ENCODE results near the gene KCNJ5. TPM values are rescaled to one million over a fixed set of nuclear protein-coding genes. Genes with fewer than 3 reads are reported as not detected.

KCNJ5 gene
- total RNA-seq, 1 experiment from 2014 or later = not detected

GRCh38 chr11:128924510-128925249, 33.5 kb downstream of the KCNJ5 start:
- no peaks in the 10 kb centered on the region for H3K9me3 ChIP-seq
- H3K4me1 ChIP-seq = no peaks in the 10 kb centered on the region
- POLR2A ChIA-PET = no interaction called here
- H3K9me3 Mint-ChIP-seq (ENCODE audit: unreplicated experiment) = no peaks in the 10 kb centered on the region
- no peaks in the 10 kb centered on the region for H3K36me3 ChIP-seq (ENCODE audit: control insufficient read depth, insufficient read depth, low read length)
- CTCF ChIA-PET = interaction anchor here (0.9 to 1.4 kb wide), 2 partner anchors 24 to 31 kb away, joined by 4 to 5 read pairs; no protein-coding TSS in a partner anchor
- BruUV-seq (replicated peaks) = no TSS peak
- no peaks in the 10 kb centered on the region for H3K4me1 Mint-ChIP-seq (ENCODE audit: low read depth, unreplicated experiment)
- no peak overlapping the region for H3K4me3 ChIP-seq (ENCODE audit: low read depth, low read length)
- no peak overlapping the region for H3K27ac Mint-ChIP-seq (ENCODE audit: unreplicated experiment)
- peaks cover 32% of the 10 kb centered on the region for H3K27me3 Mint-ChIP-seq (ENCODE audit: insufficient read depth, unreplicated experiment)
- H3K27me3 ChIP-seq (replicated peaks; ENCODE audit: control insufficient read depth, insufficient read depth, low read length) = no peaks in the 10 kb centered on the region; the same call in 1 of the 2 replicates
- H3K4me3 Mint-ChIP-seq (ENCODE audit: unreplicated experiment) = no peak overlapping the region
- no peak for DNase-seq
- no peaks in the 10 kb centered on the region for H3K36me3 Mint-ChIP-seq (ENCODE audit: insufficient read depth, unreplicated experiment)
- intact Hi-C loops (cut with micrococcal nuclease; ENCODE audit: unreplicated experiment) = no loop called here
- no peak for TF ChIP-seq CTCF (IDR thresholded peaks at IDR 0.05; ENCODE audit: insufficient read depth in 1 of 2, low read depth in 1 of 2, low read length in 1 of 2, severe bottlenecking in 1 of 2, unreplicated experiment in 1 of 2)

- intact Hi-C loops (cut with micrococcal nuclease; ENCODE audit: unreplicated experiment) = no loop called here
- POLR2A ChIA-PET = no interaction called here
- no peak for TF ChIP-seq CTCF (IDR thresholded peaks at IDR 0.05; ENCODE audit: insufficient read depth in 1 of 2, low read depth in 1 of 2, low read length in 1 of 2, severe bottlenecking in 1 of 2, unreplicated experiment in 1 of 2)
- Histone ChIP-seq H3K36me3 (ENCODE audit: control insufficient read depth, insufficient read depth, low read length) (no peaks in the 10 kb centered on the region), H3K9me3 (no peaks in the 10 kb centered on the region), H3K4me1 (no peaks in the 10 kb centered on the region), H3K27me3 (replicated peaks; ENCODE audit: control insufficient read depth, insufficient read depth, low read length) (no peaks in the 10 kb centered on the region; the same call in 1 of the 2 replicates), H3K4me3 (ENCODE audit: low read depth, low read length) (no peak overlapping the region)
- no peaks in the 10 kb centered on the region for H3K36me3 Mint-ChIP-seq (ENCODE audit: insufficient read depth, unreplicated experiment)
- no peaks in the 10 kb centered on the region for H3K9me3 Mint-ChIP-seq (ENCODE audit: unreplicated experiment)
- no peak overlapping the region for H3K4me3 Mint-ChIP-seq (ENCODE audit: unreplicated experiment)
- BruUV-seq (replicated peaks) = no TSS peak
- no peak overlapping the region for H3K27ac Mint-ChIP-seq (ENCODE audit: unreplicated experiment)
- DNase-seq = no peak
- CTCF ChIA-PET = interaction anchor here (0.9 to 1.4 kb wide), 2 partner anchors 24 to 31 kb away, joined by 4 to 5 read pairs; no protein-coding TSS in a partner anchor
- no peaks in the 10 kb centered on the region for H3K4me1 Mint-ChIP-seq (ENCODE audit: low read depth, unreplicated experiment)
- peaks cover 32% of the 10 kb centered on the region for H3K27me3 Mint-ChIP-seq (ENCODE audit: insufficient read depth, unreplicated experiment)
Measured at GRCh38 chr11:128925250-128925600, 34.1 kb downstream of the KCNJ5 start.

GRCh38 chr11:128926000-128926399, 34.8 kb downstream of the KCNJ5 start:
- no peaks in the 10 kb centered on the region for H3K4me1 Mint-ChIP-seq (ENCODE audit: low read depth, unreplicated experiment)
- Histone ChIP-seq H3K9me3 (no peaks in the 10 kb centered on the region), H3K27me3 (replicated peaks; ENCODE audit: control insufficient read depth, insufficient read depth, low read length) (no peaks in the 10 kb centered on the region; the same call in 1 of the 2 replicates), H3K4me3 (ENCODE audit: low read depth, low read length) (no peak overlapping the region), H3K36me3 (ENCODE audit: control insufficient read depth, insufficient read depth, low read length) (no peaks in the 10 kb centered on the region), H3K4me1 (no peaks in the 10 kb centered on the region)
- H3K27ac Mint-ChIP-seq (ENCODE audit: unreplicated experiment) = no peak overlapping the region
- H3K27me3 Mint-ChIP-seq (ENCODE audit: insufficient read depth, unreplicated experiment) = peaks cover 25% of the 10 kb centered on the region
- H3K4me3 Mint-ChIP-seq (ENCODE audit: unreplicated experiment) = no peak overlapping the region
- no peaks in the 10 kb centered on the region for H3K9me3 Mint-ChIP-seq (ENCODE audit: unreplicated experiment)
- intact Hi-C loops (cut with micrococcal nuclease; ENCODE audit: unreplicated experiment) = no loop called here
- DNase-seq = no peak
- POLR2A ChIA-PET = interaction anchor here (0.6 kb wide), 1 partner anchor 67 kb away, joined by 4 read pairs; no protein-coding TSS in a partner anchor
- no peak for TF ChIP-seq CTCF (IDR thresholded peaks at IDR 0.05; ENCODE audit: insufficient read depth in 1 of 2, low read depth in 1 of 2, low read length in 1 of 2, severe bottlenecking in 1 of 2, unreplicated experiment in 1 of 2)
- CTCF ChIA-PET = interaction anchor here (0.6 kb wide), 1 partner anchor 40 kb away, joined by 3 read pairs; no protein-coding TSS in a partner anchor
- H3K36me3 Mint-ChIP-seq (ENCODE audit: insufficient read depth, unreplicated experiment) = no peaks in the 10 kb centered on the region
- no TSS peak for BruUV-seq (replicated peaks)
